Measurements from ENCODE around the gene TFAP2E.

- TF ChIP-seq TSHZ2 (CRISPR knock-in tag; IDR thresholded peaks at IDR 0.05): no peak
- no peak for TF ChIP-seq ZFP30 (CRISPR knock-in tag; IDR thresholded peaks at IDR 0.05)
These were observed 33.9 kb upstream of the TFAP2E start for GRCh38 chr1:35539073-35539823.

Data from SK-N-SH treated with all-trans-retinoic acid at 6 μM for 48 hours (cell line).